ENCODE results near the gene POP7. TPM values are rescaled to one million over a fixed set of nuclear protein-coding genes. Genes with fewer than 3 reads are reported as not detected.
"Not testable (repeated sequence)": the region's sequence is repeated elsewhere in the genome, so short reads cannot be mapped to it uniquely, and the experiment has no call there.

The POP7 gene
- total RNA-seq, 4 donors from 2014 or later = 23.9 to 38.1 (median 29.7) TPM

DNA sequence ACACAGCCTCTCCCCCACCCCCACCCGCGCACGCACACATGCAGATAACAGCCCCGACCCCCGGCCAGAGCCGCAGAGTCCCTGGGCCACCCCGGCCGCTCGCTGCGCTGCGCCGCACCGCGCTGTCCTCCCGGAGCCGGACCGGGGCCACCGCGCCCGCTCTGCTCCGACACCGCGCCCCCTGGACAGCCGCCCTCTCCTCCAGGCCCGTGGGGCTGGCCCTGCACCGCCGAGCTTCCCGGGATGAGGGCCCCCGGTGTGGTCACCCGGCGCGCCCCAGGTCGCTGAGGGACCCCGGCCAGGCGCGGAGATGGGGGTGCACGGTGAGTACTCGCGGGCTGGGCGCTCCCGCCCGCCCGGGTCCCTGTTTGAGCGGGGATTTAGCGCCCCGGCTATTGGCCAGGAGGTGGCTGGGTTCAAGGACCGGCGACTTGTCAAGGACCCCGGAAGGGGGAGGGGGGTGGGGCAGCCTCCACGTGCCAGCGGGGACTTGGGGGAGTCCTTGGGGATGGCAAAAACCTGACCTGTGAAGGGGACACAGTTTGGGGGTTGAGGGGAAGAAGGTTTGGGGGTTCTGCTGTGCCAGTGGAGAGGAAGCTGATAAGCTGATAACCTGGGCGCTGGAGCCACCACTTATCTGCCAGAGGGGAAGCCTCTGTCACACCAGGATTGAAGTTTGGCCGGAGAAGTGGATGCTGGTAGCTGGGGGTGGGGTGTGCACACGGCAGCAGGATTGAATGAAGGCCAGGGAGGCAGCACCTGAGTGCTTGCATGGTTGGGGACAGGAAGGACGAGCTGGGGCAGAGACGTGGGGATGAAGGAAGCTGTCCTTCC, 15.0 kb downstream of the POP7 start:
- no peak for DNase-seq
- H3K36me3 ChIP-seq = no peaks in the 10 kb centered on the region
- H3K4me1 ChIP-seq = peaks cover 0 to 19% (median 0%) of the 10 kb centered on the region in 4 donors
- H3K4me3 ChIP-seq = peak overlapping the region in 3 of 4 donors; percentile 6 to 19 (median 17)
- H3K9me3 ChIP-seq = no peaks in the 10 kb centered on the region
- H3K27me3 ChIP-seq = peaks cover 0 to 16% of the 10 kb centered on the region in 2 donors
- TF ChIP-seq, protein P1, sequence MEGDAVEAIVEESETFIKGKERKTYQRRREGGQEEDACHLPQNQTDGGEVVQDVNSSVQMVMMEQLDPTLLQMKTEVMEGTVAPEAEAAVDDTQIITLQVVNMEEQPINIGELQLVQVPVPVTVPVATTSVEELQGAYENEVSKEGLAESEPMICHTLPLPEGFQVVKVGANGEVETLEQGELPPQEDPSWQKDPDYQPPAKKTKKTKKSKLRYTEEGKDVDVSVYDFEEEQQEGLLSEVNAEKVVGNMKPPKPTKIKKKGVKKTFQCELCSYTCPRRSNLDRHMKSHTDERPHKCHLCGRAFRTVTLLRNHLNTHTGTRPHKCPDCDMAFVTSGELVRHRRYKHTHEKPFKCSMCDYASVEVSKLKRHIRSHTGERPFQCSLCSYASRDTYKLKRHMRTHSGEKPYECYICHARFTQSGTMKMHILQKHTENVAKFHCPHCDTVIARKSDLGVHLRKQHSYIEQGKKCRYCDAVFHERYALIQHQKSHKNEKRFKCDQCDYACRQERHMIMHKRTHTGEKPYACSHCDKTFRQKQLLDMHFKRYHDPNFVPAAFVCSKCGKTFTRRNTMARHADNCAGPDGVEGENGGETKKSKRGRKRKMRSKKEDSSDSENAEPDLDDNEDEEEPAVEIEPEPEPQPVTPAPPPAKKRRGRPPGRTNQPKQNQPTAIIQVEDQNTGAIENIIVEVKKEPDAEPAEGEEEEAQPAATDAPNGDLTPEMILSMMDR (IDR thresholded peaks at IDR 0.05) = no peak
- no peak for TF ChIP-seq POLR2A (IDR thresholded peaks at IDR 0.05)
- H3K27ac ChIP-seq = no peak overlapping the region

DNA sequence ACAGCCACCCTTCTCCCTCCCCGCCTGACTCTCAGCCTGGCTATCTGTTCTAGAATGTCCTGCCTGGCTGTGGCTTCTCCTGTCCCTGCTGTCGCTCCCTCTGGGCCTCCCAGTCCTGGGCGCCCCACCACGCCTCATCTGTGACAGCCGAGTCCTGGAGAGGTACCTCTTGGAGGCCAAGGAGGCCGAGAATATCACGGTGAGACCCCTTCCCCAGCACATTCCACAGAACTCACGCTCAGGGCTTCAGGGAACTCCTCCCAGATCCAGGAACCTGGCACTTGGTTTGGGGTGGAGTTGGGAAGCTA, 15.5 kb downstream of the POP7 start:
- no peaks in the 10 kb centered on the region for H3K9me3 ChIP-seq
- no peak for TF ChIP-seq POLR2A (IDR thresholded peaks at IDR 0.05)
- TF ChIP-seq, protein P1 (IDR thresholded peaks at IDR 0.05) = no peak
- H3K4me1 ChIP-seq = peaks cover 0 to 19% (median 0%) of the 10 kb centered on the region in 4 donors
- H3K4me3 ChIP-seq = no peak overlapping the region
- peaks cover 0 to 16% of the 10 kb centered on the region in 2 donors for H3K27me3 ChIP-seq
- DNase-seq = no peak
- H3K36me3 ChIP-seq = no peaks in the 10 kb centered on the region
- H3K27ac ChIP-seq = no peak overlapping the region

DNA sequence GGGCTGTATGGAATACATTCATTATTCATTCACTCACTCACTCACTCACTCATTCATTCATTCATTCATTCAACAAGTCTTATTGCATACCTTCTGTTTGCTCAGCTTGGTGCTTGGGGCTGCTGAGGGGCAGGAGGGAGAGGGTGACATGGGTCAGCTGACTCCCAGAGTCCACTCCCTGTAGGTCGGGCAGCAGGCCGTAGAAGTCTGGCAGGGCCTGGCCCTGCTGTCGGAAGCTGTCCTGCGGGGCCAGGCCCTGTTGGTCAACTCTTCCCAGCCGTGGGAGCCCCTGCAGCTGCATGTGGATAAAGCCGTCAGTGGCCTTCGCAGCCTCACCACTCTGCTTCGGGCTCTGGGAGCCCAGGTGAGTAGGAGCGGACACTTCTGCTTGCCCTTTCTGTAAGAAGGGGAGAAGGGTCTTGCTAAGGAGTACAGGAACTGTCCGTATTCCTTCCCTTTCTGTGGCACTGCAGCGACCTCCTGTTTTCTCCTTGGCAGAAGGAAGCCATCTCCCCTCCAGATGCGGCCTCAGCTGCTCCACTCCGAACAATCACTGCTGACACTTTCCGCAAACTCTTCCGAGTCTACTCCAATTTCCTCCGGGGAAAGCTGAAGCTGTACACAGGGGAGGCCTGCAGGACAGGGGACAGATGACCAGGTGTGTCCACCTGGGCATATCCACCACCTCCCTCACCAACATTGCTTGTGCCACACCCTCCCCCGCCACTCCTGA, 16.7 kb downstream of the POP7 start:
- no peak for DNase-seq
- H3K27me3 ChIP-seq = peaks cover 0 to 16% of the 10 kb centered on the region in 2 donors
- no peaks in the 10 kb centered on the region for H3K9me3 ChIP-seq
- H3K36me3 ChIP-seq = no peaks in the 10 kb centered on the region
- H3K4me3 ChIP-seq = no peak overlapping the region
- H3K27ac ChIP-seq = no peak overlapping the region
- TF ChIP-seq, protein P1 (IDR thresholded peaks at IDR 0.05) = no peak
- no peak for TF ChIP-seq POLR2A (IDR thresholded peaks at IDR 0.05)
- H3K4me1 ChIP-seq = peaks cover 0 to 19% (median 0%) of the 10 kb centered on the region in 4 donors

DNA sequence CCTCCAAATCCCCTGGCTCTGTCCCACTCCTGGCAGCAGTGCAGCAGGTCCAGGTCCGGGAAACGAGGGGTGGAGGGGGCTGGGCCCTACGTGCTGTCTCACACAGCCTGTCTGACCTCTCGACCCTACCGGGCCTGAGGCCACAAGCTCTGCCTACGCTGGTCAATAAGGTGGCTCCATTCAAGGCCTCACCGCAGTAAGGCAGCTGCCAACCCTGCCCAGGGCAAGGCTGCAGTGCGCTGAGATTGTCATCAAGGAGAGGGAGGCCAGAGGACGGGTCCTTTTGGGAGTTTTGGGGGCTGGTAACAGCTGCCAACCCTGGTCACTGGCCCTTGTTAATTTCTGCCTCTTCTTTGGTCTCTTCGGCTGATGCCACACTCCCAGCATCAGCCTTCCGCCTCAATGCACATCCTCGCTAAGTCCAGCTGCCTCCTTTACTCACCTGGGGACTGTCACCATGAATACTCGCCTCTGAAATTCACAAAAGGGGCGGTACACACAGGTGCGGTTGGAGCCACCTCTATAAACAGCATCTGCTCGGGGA, 17.9 kb downstream of the POP7 start:
- Histone ChIP-seq H3K36me3 (no peaks in the 10 kb centered on the region), H3K9me3 (no peaks in the 10 kb centered on the region), H3K4me1 (peaks cover 0 to 19% (median 0%) of the 10 kb centered on the region in 4 donors), H3K27me3 (peaks cover 0 to 16% of the 10 kb centered on the region in 2 donors), H3K4me3 (no peak overlapping the region), H3K27ac (no peak overlapping the region)
- TF ChIP-seq, protein P1 (IDR thresholded peaks at IDR 0.05) = no peak
- TF ChIP-seq POLR2A (IDR thresholded peaks at IDR 0.05) = no peak
- DNase-seq = no peak

DNA sequence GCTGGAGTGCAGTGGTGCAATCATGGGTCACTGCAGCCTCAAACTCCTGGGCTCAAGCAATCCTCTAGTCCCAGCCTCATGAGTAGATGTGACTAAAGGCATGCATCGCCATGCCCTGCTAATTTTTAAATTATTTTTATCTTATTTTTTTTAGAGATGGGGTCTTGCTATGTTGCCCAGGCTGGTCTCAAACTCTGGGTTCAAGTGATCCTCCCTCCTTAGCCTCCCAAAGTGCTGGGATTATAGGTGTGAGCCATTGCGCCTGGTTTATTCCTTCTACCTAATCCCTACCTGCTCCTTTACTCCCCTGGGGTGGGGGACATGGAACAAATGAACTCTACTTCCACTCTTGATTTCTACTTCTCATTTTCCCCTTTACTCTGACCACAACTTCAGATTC, 18.4 kb downstream of the POP7 start:
- not testable (repeated sequence) for H3K9me3 ChIP-seq, H3K4me3 ChIP-seq, DNase-seq, H3K36me3 ChIP-seq, H3K27ac ChIP-seq
- H3K4me1 ChIP-seq = peaks cover 0 to 19% (median 0%) of the 10 kb centered on the region in 4 donors
- peaks cover 0 to 16% of the 10 kb centered on the region in 2 donors for H3K27me3 ChIP-seq

All from Peyer's patch (tissue), 4 donors.